Measurements from ENCODE around the gene LGR6.

The LGR6 gene

GRCh38 chr1:202291961-202292712 lies 98.5 kb downstream of the LGR6 start:
- no peak for DNase-seq

GRCh38 chr1:202292773-202293172 lies 99.2 kb downstream of the LGR6 start:
- no peak for DNase-seq

GRCh38 chr1:202293569-202293968 lies 100.0 kb downstream of the LGR6 start:
- DNase-seq, result no peak

- no peak for DNase-seq
Observed at GRCh38 chr1:202302166-202302565, 108.6 kb downstream of the LGR6 start.

GRCh38 chr1:202304375-202304774 lies 110.8 kb downstream of the LGR6 start:
- DNase-seq, result no peak

- DNase-seq, result no peak
Observed at GRCh38 chr1:202305168-202305567, 111.6 kb downstream of the LGR6 start.

- DNase-seq, result no peak
Observed at GRCh38 chr1:202306535-202307345, 113.1 kb downstream of the LGR6 start.

- DNase-seq, result no peak
Observed at GRCh38 chr1:202310071-202310725, 116.6 kb downstream of the LGR6 start.

- DNase-seq, result no peak
Observed at GRCh38 chr1:202310746-202311145, 117.1 kb downstream of the LGR6 start.

GRCh38 chr1:202311875-202312635 lies 118.5 kb downstream of the LGR6 start:
- DNase-seq, result no peak

- peak; percentile 70 for DNase-seq
Observed at GRCh38 chr1:202315576-202316168, 122.1 kb downstream of the LGR6 start.

GRCh38 chr1:202316186-202316585 lies 122.6 kb downstream of the LGR6 start:
- DNase-seq, result no peak

- no peak for DNase-seq
Observed at GRCh38 chr1:202317941-202318925, 124.6 kb downstream of the LGR6 start.

- no peak for DNase-seq
Observed at GRCh38 chr1:202319381-202320080, 125.9 kb downstream of the LGR6 start.

GRCh38 chr1:202320081-202320405 lies 126.4 kb downstream of the LGR6 start:
- DNase-seq, result no peak

GRCh38 chr1:202323731-202324130 lies 130.1 kb downstream of the LGR6 start:
- peak; percentile 34 for DNase-seq

GRCh38 chr1:202324646-202325045 lies 131.0 kb downstream of the LGR6 start:
- no peak for DNase-seq

GRCh38 chr1:202329891-202330290 lies 136.3 kb downstream of the LGR6 start:
- no peak for DNase-seq

GRCh38 chr1:202333861-202334260 lies 140.3 kb downstream of the LGR6 start:
- DNase-seq, result no peak

- DNase-seq, result peak; percentile 64
Observed at GRCh38 chr1:202343652-202344349, 150.2 kb downstream of the LGR6 start.

Data from NCI-H2227 treated with DMSO at 0.1 percent for 48 hours (cell line).